Ascending aorta (tissue), 2 donors: Measurements from ENCODE around the gene TTLL1. TPM values are rescaled to one million over a fixed set of nuclear protein-coding genes. Genes with fewer than 3 reads are reported as not detected.

Source experiments
- DNase-seq, 2 donors: peaks; one replicate each; pipeline ENCODE4 v3.0.0-alpha.2; 2019; ENCODE audit warnings: low spot score in 2 of 2
- H3K27ac ChIP-seq, 2 donors: fragments of 200-600 bp; sonication (generic); one replicate each; pipeline ENCODE4 v1.5.1; 2016 to 2017; ENCODE audit warnings: mild to moderate bottlenecking in 1 of 2
- H3K27me3 ChIP-seq: fragments of 200-600 bp; sonication (generic); one replicate; pipeline ENCODE4 v1.5.1; 2017
- H3K36me3 ChIP-seq, 2 donors: fragments of 200-600 bp; sonication (generic); one replicate each; pipeline ENCODE4 v1.5.1; 2016
- H3K4me1 ChIP-seq, 2 donors: fragments of 200-600 bp; sonication (generic); one replicate each; pipeline ENCODE4 v1.5.1; 2016 to 2017; ENCODE audit warnings: mild to moderate bottlenecking in 1 of 2
- H3K4me3 ChIP-seq, 2 donors: fragments of 200-600 bp; sonication (generic); one replicate each; pipeline ENCODE4 v1.5.1; 2016 to 2017; ENCODE audit warnings: mild to moderate bottlenecking in 1 of 2
- H3K9me3 ChIP-seq, 2 donors: fragments of 200-600 bp; sonication (generic); one replicate each; pipeline ENCODE4 v1.5.1; 2016
- CTCF ChIP-seq, 3 experiments: fragments of 200-600 bp in 2 of 3; fragments of 450-650 bp in 1 of 3; sonication (generic) in 2 of 3; IDR thresholded peaks; one replicate each; pipeline ENCODE4 v1.5.1; 2016 to 2019; ENCODE audit warnings: antibody characterized with exemption in 3 of 3, mild to moderate bottlenecking in 1 of 3, moderate library complexity in 1 of 3
- intact Hi-C: fragments of 100-400 bp; cut with DNase I; formaldehyde crosslinking; loops from one replicate; pipeline ENCODE4 v1.15.1; 2023
- total RNA-seq: library from RNA; depleted of rRNA; stranded (reverse); fragments of >200 nt; gene quantifications from one replicate; pipeline ENCODE4 v1.1.0, GENCODE V29; 2016

The TTLL1 gene
- total RNA-seq, 1 donor from 2014 or later = 0.21 TPM

- no peak overlapping the region for H3K27ac ChIP-seq
- DNase-seq = no peak
- TF ChIP-seq CTCF (IDR thresholded peaks at IDR 0.05) = no peak
- H3K4me3 ChIP-seq = no peak overlapping the region
- no peaks in the 10 kb centered on the region for H3K9me3 ChIP-seq
- no peaks in the 10 kb centered on the region for H3K27me3 ChIP-seq
- intact Hi-C loops = no loop called here
- H3K36me3 ChIP-seq = peaks cover 26 to 32% of the 10 kb centered on the region in 2 donors
- H3K4me1 ChIP-seq = peaks cover 3 to 9% of the 10 kb centered on the region in 2 donors
These were observed 44.2 kb upstream of the TTLL1 start for GRCh38 chr22:43133401-43133800.

GRCh38 chr22:43131773-43132501, 42.7 kb upstream of the TTLL1 start:
- H3K36me3 ChIP-seq = peaks cover 15 to 25% of the 10 kb centered on the region in 2 donors
- H3K27ac ChIP-seq = peak overlapping the region; percentile 21 to 69
- peaks cover 3 to 9% of the 10 kb centered on the region in 2 donors for H3K4me1 ChIP-seq
- DNase-seq = no peak
- H3K27me3 ChIP-seq = no peaks in the 10 kb centered on the region
- TF ChIP-seq CTCF (IDR thresholded peaks at IDR 0.05) = no peak
- intact Hi-C loops = no loop called here
- H3K9me3 ChIP-seq = no peaks in the 10 kb centered on the region
- H3K4me3 ChIP-seq = no peak overlapping the region

- no peak overlapping the region for H3K27ac ChIP-seq
- intact Hi-C loops = no loop called here
- H3K4me1 ChIP-seq = peaks cover 3 to 9% of the 10 kb centered on the region in 2 donors
- DNase-seq = no peak
- no peak for TF ChIP-seq CTCF (IDR thresholded peaks at IDR 0.05)
- no peaks in the 10 kb centered on the region for H3K9me3 ChIP-seq
- no peak overlapping the region for H3K4me3 ChIP-seq
- H3K36me3 ChIP-seq = peaks cover 4 to 7% of the 10 kb centered on the region in 2 donors
- no peaks in the 10 kb centered on the region for H3K27me3 ChIP-seq
These were observed 40.5 kb upstream of the TTLL1 start for GRCh38 chr22:43129426-43130425.

GRCh38 chr22:43128928-43129424, 39.8 kb upstream of the TTLL1 start:
- intact Hi-C loops = no loop called here
- no peaks in the 10 kb centered on the region for H3K36me3 ChIP-seq
- DNase-seq = no peak
- TF ChIP-seq CTCF (IDR thresholded peaks at IDR 0.05) = no peak
- H3K27me3 ChIP-seq = no peaks in the 10 kb centered on the region
- no peak overlapping the region for H3K4me3 ChIP-seq
- no peak overlapping the region for H3K27ac ChIP-seq
- H3K9me3 ChIP-seq = no peaks in the 10 kb centered on the region
- H3K4me1 ChIP-seq = peaks cover 3 to 9% of the 10 kb centered on the region in 2 donors

- Histone ChIP-seq H3K9me3 (no peaks in the 10 kb centered on the region), H3K27me3 (no peaks in the 10 kb centered on the region), H3K36me3 (no peaks in the 10 kb centered on the region), H3K27ac (no peak overlapping the region), H3K4me3 (no peak overlapping the region), H3K4me1 (peaks cover 3 to 9% of the 10 kb centered on the region in 2 donors)
- intact Hi-C loops = no loop called here
- no peak for DNase-seq
- TF ChIP-seq CTCF (IDR thresholded peaks at IDR 0.05) = no peak
These were observed 38.9 kb upstream of the TTLL1 start for GRCh38 chr22:43128116-43128515.
